ENCODE measurements around the gene GJC2.

GJC2 gene

GRCh38 chr1:228105996-228106799, 43.5 kb upstream of the GJC2 start:
- H3K27ac ChIP-seq (ENCODE audit: low read depth, low read length), result no peak overlapping the region
- no peak overlapping the region for H2BK5ac ChIP-seq (ENCODE audit: low read depth, low read length, poor library complexity)
- no peak overlapping the region for H4K12ac ChIP-seq (ENCODE audit: low read depth, low read length)
- no CpG with 5 or more reads among the region's 8 CpGs for WGBS (ENCODE audit: extremely low coverage, insufficient coverage, insufficient read length)
- no peaks in the 10 kb centered on the region for H3K27me3 ChIP-seq (ENCODE audit: insufficient read depth, low read length)
- no peak overlapping the region for H3K4ac ChIP-seq (ENCODE audit: low read depth, low read length)
- no peak overlapping the region for H3K18ac ChIP-seq (ENCODE audit: low read length)
- H2BK12ac ChIP-seq (ENCODE audit: low read length), result no peak overlapping the region
- no peak overlapping the region for H4K8ac ChIP-seq (ENCODE audit: low read depth, low read length)
- H3K9ac ChIP-seq (ENCODE audit: low read length), result no peak overlapping the region
- H3K79me2 ChIP-seq (ENCODE audit: control insufficient read depth, insufficient read depth, low read length, poor library complexity), result peaks cover 16% of the 10 kb centered on the region
- peaks cover 19 to 20% of the 10 kb centered on the region in 2 experiments for H3K36me3 ChIP-seq (ENCODE audit: control insufficient read depth in 1 of 2, insufficient read depth in 2 of 2, low read length in 2 of 2)
- H3K23ac ChIP-seq (ENCODE audit: low read length), result no peak overlapping the region
- no peak overlapping the region for H3K4me3 ChIP-seq (ENCODE audit: low read depth, low read length)
- H3K9me3 ChIP-seq (ENCODE audit: insufficient read depth, low read depth, low read length), result no peaks in the 10 kb centered on the region
- H3K79me1 ChIP-seq (ENCODE audit: low read length), result peaks cover 22% of the 10 kb centered on the region
- peaks cover 17 to 21% of the 10 kb centered on the region in 2 experiments for H3K4me1 ChIP-seq (ENCODE audit: control insufficient read depth in 1 of 2, insufficient read depth in 2 of 2, low read length in 2 of 2)
- H2AK5ac ChIP-seq (ENCODE audit: low read length), result no peak overlapping the region
- H2AFZ ChIP-seq (ENCODE audit: insufficient read depth, low read length, poor library complexity), result no peak overlapping the region
- H2BK120ac ChIP-seq (ENCODE audit: insufficient read depth, low read length, poor library complexity), result no peak overlapping the region
- no peak overlapping the region for H3K4me2 ChIP-seq (ENCODE audit: low read length)
- no peak overlapping the region for H4K91ac ChIP-seq (ENCODE audit: low read depth, low read length)
- H3K14ac ChIP-seq (ENCODE audit: low read length), result no peak overlapping the region
- no peak for DNase-seq

- Histone ChIP-seq H3K9me3 (ENCODE audit: insufficient read depth, low read depth, low read length) (no peaks in the 10 kb centered on the region), H4K8ac (ENCODE audit: low read depth, low read length) (no peak overlapping the region), H3K9ac (ENCODE audit: low read length) (no peak overlapping the region), H3K4me1 (ENCODE audit: control insufficient read depth in 1 of 2, insufficient read depth in 2 of 2, low read length in 2 of 2) (peaks cover 15 to 21% of the 10 kb centered on the region in 2 experiments), H3K79me1 (ENCODE audit: low read length) (peaks cover 22% of the 10 kb centered on the region), H3K23ac (ENCODE audit: low read length) (no peak overlapping the region), H3K18ac (ENCODE audit: low read length) (no peak overlapping the region), H3K14ac (ENCODE audit: low read length) (no peak overlapping the region), H4K91ac (ENCODE audit: low read depth, low read length) (no peak overlapping the region), H2BK12ac (ENCODE audit: low read length) (no peak overlapping the region), H3K4me2 (ENCODE audit: low read length) (no peak overlapping the region), H2BK120ac (ENCODE audit: insufficient read depth, low read length, poor library complexity) (no peak overlapping the region), H2AK5ac (ENCODE audit: low read length) (no peak overlapping the region), H3K4me3 (ENCODE audit: low read depth, low read length) (no peak overlapping the region), H3K27ac (ENCODE audit: low read depth, low read length) (no peak overlapping the region), H3K4ac (ENCODE audit: low read depth, low read length) (no peak overlapping the region), H2BK5ac (ENCODE audit: low read depth, low read length, poor library complexity) (no peak overlapping the region), H4K12ac (ENCODE audit: low read depth, low read length) (no peak overlapping the region), H2AFZ (ENCODE audit: insufficient read depth, low read length, poor library complexity) (no peak overlapping the region), H3K36me3 (ENCODE audit: control insufficient read depth in 1 of 2, insufficient read depth in 2 of 2, low read length in 2 of 2) (peaks cover 19 to 20% of the 10 kb centered on the region in 2 experiments), H3K79me2 (ENCODE audit: control insufficient read depth, insufficient read depth, low read length, poor library complexity) (peaks cover 16% of the 10 kb centered on the region), H3K27me3 (ENCODE audit: insufficient read depth, low read length) (no peaks in the 10 kb centered on the region)
- no peak for DNase-seq
- WGBS (ENCODE audit: extremely low coverage, insufficient coverage, insufficient read length), result no CpG with 5 or more reads among the region's 9 CpGs
Measured at GRCh38 chr1:228106800-228107054, 43.0 kb upstream of the GJC2 start.

- Histone ChIP-seq H3K79me2 (ENCODE audit: control insufficient read depth, insufficient read depth, low read length, poor library complexity) (peaks cover 13% of the 10 kb centered on the region), H3K79me1 (ENCODE audit: low read length) (peaks cover 17% of the 10 kb centered on the region), H3K14ac (ENCODE audit: low read length) (no peak overlapping the region), H4K91ac (ENCODE audit: low read depth, low read length) (no peak overlapping the region), H3K27me3 (ENCODE audit: insufficient read depth, low read length) (no peaks in the 10 kb centered on the region), H3K36me3 (ENCODE audit: control insufficient read depth in 1 of 2, insufficient read depth in 2 of 2, low read length in 2 of 2) (peaks cover 19 to 20% of the 10 kb centered on the region in 2 experiments), H3K9ac (ENCODE audit: low read length) (no peak overlapping the region), H3K18ac (ENCODE audit: low read length) (no peak overlapping the region), H2BK12ac (ENCODE audit: low read length) (no peak overlapping the region), H2AFZ (ENCODE audit: insufficient read depth, low read length, poor library complexity) (no peak overlapping the region), H3K23ac (ENCODE audit: low read length) (no peak overlapping the region), H3K4me2 (ENCODE audit: low read length) (no peak overlapping the region), H2BK120ac (ENCODE audit: insufficient read depth, low read length, poor library complexity) (no peak overlapping the region), H3K27ac (ENCODE audit: low read depth, low read length) (no peak overlapping the region), H2BK5ac (ENCODE audit: low read depth, low read length, poor library complexity) (no peak overlapping the region), H3K4me3 (ENCODE audit: low read depth, low read length) (no peak overlapping the region), H4K8ac (ENCODE audit: low read depth, low read length) (no peak overlapping the region), H3K9me3 (ENCODE audit: insufficient read depth, low read depth, low read length) (no peaks in the 10 kb centered on the region), H4K12ac (ENCODE audit: low read depth, low read length) (no peak overlapping the region), H3K4ac (ENCODE audit: low read depth, low read length) (no peak overlapping the region), H2AK5ac (ENCODE audit: low read length) (no peak overlapping the region), H3K4me1 (ENCODE audit: control insufficient read depth in 1 of 2, insufficient read depth in 2 of 2, low read length in 2 of 2) (peaks cover 11 to 16% of the 10 kb centered on the region in 2 experiments)
- no peak for DNase-seq
- WGBS (ENCODE audit: extremely low coverage, insufficient coverage, insufficient read length), result no CpG with 5 or more reads among the region's 19 CpGs
Measured at GRCh38 chr1:228107636-228108035, 42.1 kb upstream of the GJC2 start.

- Histone ChIP-seq H3K4ac (ENCODE audit: low read depth, low read length) (peak overlapping the region; percentile 47), H3K4me2 (ENCODE audit: low read length) (peak overlapping the region; percentile 85), H4K91ac (ENCODE audit: low read depth, low read length) (no peak overlapping the region), H3K36me3 (ENCODE audit: control insufficient read depth in 1 of 2, insufficient read depth in 2 of 2, low read length in 2 of 2) (peaks cover 19 to 20% of the 10 kb centered on the region in 2 experiments), H3K23ac (ENCODE audit: low read length) (no peak overlapping the region), H3K27ac (ENCODE audit: low read depth, low read length) (no peak overlapping the region), H3K79me1 (ENCODE audit: low read length) (peaks cover 14% of the 10 kb centered on the region), H4K12ac (ENCODE audit: low read depth, low read length) (no peak overlapping the region), H3K9me3 (ENCODE audit: insufficient read depth, low read depth, low read length) (no peaks in the 10 kb centered on the region), H3K9ac (ENCODE audit: low read length) (no peak overlapping the region), H3K4me1 (ENCODE audit: control insufficient read depth in 1 of 2, insufficient read depth in 2 of 2, low read length in 2 of 2) (peaks cover 11 to 16% of the 10 kb centered on the region in 2 experiments), H3K27me3 (ENCODE audit: insufficient read depth, low read length) (no peaks in the 10 kb centered on the region), H3K18ac (ENCODE audit: low read length) (no peak overlapping the region), H3K4me3 (ENCODE audit: low read depth, low read length) (no peak overlapping the region), H2AK5ac (ENCODE audit: low read length) (no peak overlapping the region), H4K8ac (ENCODE audit: low read depth, low read length) (peak overlapping the region; percentile 90), H2BK5ac (ENCODE audit: low read depth, low read length, poor library complexity) (no peak overlapping the region), H3K79me2 (ENCODE audit: control insufficient read depth, insufficient read depth, low read length, poor library complexity) (peaks cover 9% of the 10 kb centered on the region), H2AFZ (ENCODE audit: insufficient read depth, low read length, poor library complexity) (no peak overlapping the region), H2BK120ac (ENCODE audit: insufficient read depth, low read length, poor library complexity) (no peak overlapping the region), H2BK12ac (ENCODE audit: low read length) (no peak overlapping the region), H3K14ac (ENCODE audit: low read length) (no peak overlapping the region)
- no CpG with 5 or more reads among the region's 11 CpGs for WGBS (ENCODE audit: extremely low coverage, insufficient coverage, insufficient read length)
- no peak for DNase-seq
Measured at GRCh38 chr1:228108055-228108690, 41.6 kb upstream of the GJC2 start.

Measured in trophoblast cell (in vitro differentiated cells and primary cell).